Measurements from ENCODE around the gene METRN. TPM values are rescaled to one million over a fixed set of nuclear protein-coding genes. Genes with fewer than 3 reads are reported as not detected.
A peak's percentile ranks its signal among the peaks of the same experiment; 100 is the strongest.

Gene METRN
- total RNA-seq, 2 experiments from 2014 or later, result 2.6 to 3.2 TPM

- no peak overlapping the region for H3K27ac Mint-ChIP-seq
- intact Hi-C loops (cut with DNase I, micrococcal nuclease), result no loop called here
Measured at GRCh38 chr16:706189-707061, 8.5 kb upstream of the METRN start.

GRCh38 chr16:707062-707538 is 7.8 kb upstream of the METRN start:
- H3K27ac Mint-ChIP-seq, result no peak overlapping the region
- Histone ChIP-seq H3K4me1 (ENCODE audit: insufficient read depth, low read length) (peaks cover 33% of the 10 kb centered on the region), H3K27ac (ENCODE audit: low read depth in 1 of 2, low read length in 2 of 2) (no peak overlapping the region), H3K9me3 (ENCODE audit: control insufficient read depth in 1 of 2, insufficient read depth in 1 of 2, low read length in 2 of 2) (peaks cover 0 to 60% of the 10 kb centered on the region in 2 experiments), H3K27me3 (ENCODE audit: control insufficient read depth in 1 of 2, insufficient read depth in 2 of 2, low read length in 2 of 2) (peaks cover 80 to 83% of the 10 kb centered on the region in 2 experiments), H3K36me3 (ENCODE audit: insufficient read depth, low read length) (no peaks in the 10 kb centered on the region), H3K4me3 (ENCODE audit: low read length) (no peak overlapping the region)
- peaks cover 57% of the 10 kb centered on the region for H3K27me3 Mint-ChIP-seq
- TF ChIP-seq CTCF (IDR thresholded peaks at IDR 0.05), result no peak
- POLR2A ChIA-PET, result interaction anchor here (1.4 kb wide), 1 partner anchor 11 kb away, joined by 11 read pairs; no protein-coding TSS in a partner anchor
- H3K9me3 Mint-ChIP-seq, result no peaks in the 10 kb centered on the region
- no peaks in the 10 kb centered on the region for H3K4me1 Mint-ChIP-seq (ENCODE audit: low read depth)
- H3K4me3 Mint-ChIP-seq, result no peak overlapping the region
- CTCF ChIA-PET, result no interaction called here
- no peaks in the 10 kb centered on the region for H3K36me3 Mint-ChIP-seq (ENCODE audit: low read depth)
- intact Hi-C loops (cut with DNase I, micrococcal nuclease), result no loop called here
- ATAC-seq (ENCODE audit: poor library complexity) (no peak), DNase-seq (no peak)

More at GRCh38 chr16:706189-707061, 8.5 kb upstream of the METRN start:
- H3K9me3 Mint-ChIP-seq, result no peaks in the 10 kb centered on the region
- TF ChIP-seq CTCF (IDR thresholded peaks at IDR 0.05), result no peak
- H3K4me3 Mint-ChIP-seq, result peak overlapping the region; percentile 45
- peaks cover 0 to 67% of the 10 kb centered on the region in 2 experiments for H3K9me3 ChIP-seq (ENCODE audit: control insufficient read depth in 1 of 2, insufficient read depth in 1 of 2, low read length in 2 of 2)
- ATAC-seq (ENCODE audit: poor library complexity) (no peak), DNase-seq (no peak)
- H3K4me1 ChIP-seq (ENCODE audit: insufficient read depth, low read length), result peaks cover 32% of the 10 kb centered on the region
- H3K27me3 ChIP-seq (ENCODE audit: control insufficient read depth in 1 of 2, insufficient read depth in 2 of 2, low read length in 2 of 2), result peaks cover 85 to 88% of the 10 kb centered on the region in 2 experiments
- H3K4me3 ChIP-seq (ENCODE audit: low read length), result no peak overlapping the region
- H3K27ac ChIP-seq (ENCODE audit: low read depth in 1 of 2, low read length in 2 of 2), result no peak overlapping the region
- H3K27me3 Mint-ChIP-seq, result peaks cover 63% of the 10 kb centered on the region
- H3K4me1 Mint-ChIP-seq (ENCODE audit: low read depth), result no peaks in the 10 kb centered on the region
- POLR2A ChIA-PET, result interaction anchor here (1.4 kb wide), 1 partner anchor 11 kb away, joined by 11 read pairs; no protein-coding TSS in a partner anchor
- CTCF ChIA-PET, result no interaction called here
- H3K36me3 Mint-ChIP-seq (ENCODE audit: low read depth), result no peaks in the 10 kb centered on the region
- no peaks in the 10 kb centered on the region for H3K36me3 ChIP-seq (ENCODE audit: insufficient read depth, low read length)

- Histone ChIP-seq H3K9me3 (ENCODE audit: control insufficient read depth in 1 of 2, insufficient read depth in 1 of 2, low read length in 2 of 2) (peaks cover 0 to 53% of the 10 kb centered on the region in 2 experiments), H3K4me1 (ENCODE audit: insufficient read depth, low read length) (peaks cover 29% of the 10 kb centered on the region), H3K4me3 (ENCODE audit: low read length) (no peak overlapping the region), H3K27me3 (ENCODE audit: control insufficient read depth in 1 of 2, insufficient read depth in 2 of 2, low read length in 2 of 2) (peaks cover 71 to 73% of the 10 kb centered on the region in 2 experiments), H3K27ac (ENCODE audit: low read depth in 1 of 2, low read length in 2 of 2) (no peak overlapping the region), H3K36me3 (ENCODE audit: insufficient read depth, low read length) (no peaks in the 10 kb centered on the region)
- no peak overlapping the region for H3K4me3 Mint-ChIP-seq
- H3K27ac Mint-ChIP-seq, result no peak overlapping the region
- peaks cover 4% of the 10 kb centered on the region for H3K4me1 Mint-ChIP-seq (ENCODE audit: low read depth)
- POLR2A ChIA-PET, result no interaction called here
- H3K36me3 Mint-ChIP-seq (ENCODE audit: low read depth), result no peaks in the 10 kb centered on the region
- no peak for TF ChIP-seq CTCF (IDR thresholded peaks at IDR 0.05)
- DNase-seq, result no peak
- ATAC-seq (ENCODE audit: poor library complexity), result no peak
- no peaks in the 10 kb centered on the region for H3K9me3 Mint-ChIP-seq
- peaks cover 53% of the 10 kb centered on the region for H3K27me3 Mint-ChIP-seq
- CTCF ChIA-PET, result no interaction called here
- intact Hi-C loops (cut with DNase I, micrococcal nuclease), result no loop called here
Measured at GRCh38 chr16:708019-708418, 6.9 kb upstream of the METRN start.
